GM12878 (cell line): ENCODE data around the gene LDLR. TPM values are rescaled to one million over a fixed set of nuclear protein-coding genes. Genes with fewer than 3 reads are reported as not detected.

Source experiments
- BHLHE40 ChIP-seq, 2 experiments: fragments of 450-650 bp in 1 of 2; IDR thresholded peaks; 2 replicates each; pipeline ENCODE4 v1.6.1; 2011 to 2017; ENCODE audit warnings: low read depth in 2 of 2, borderline replicate concordance in 1 of 2, improper control_type of control experiment in 1 of 2, low read length in 1 of 2, mild to moderate bottlenecking in 1 of 2
- CBFB ChIP-seq: IDR thresholded peaks from 2 replicates; pipeline ENCODE4 v1.6.1; 2016; ENCODE audit warnings: antibody characterized with exemption, low read depth
- CEBPB ChIP-seq, 2 experiments: fragments of 150-350 bp in 1 of 2; IDR thresholded peaks; 2 replicates each; pipeline ENCODE4 v1.6.1; 2012 to 2014; ENCODE audit warnings: low read depth in 2 of 2, low read length in 2 of 2, borderline replicate concordance in 1 of 2, inconsistent platforms in 1 of 2
- EGR1 ChIP-seq, 2 experiments: IDR thresholded peaks; 1 replicate in 1 of 2; 2 replicates in 1 of 2; pipeline ENCODE4 v1.6.1; 2011 to 2012; ENCODE audit warnings: low read depth in 2 of 2, low read length in 2 of 2, borderline replicate concordance in 1 of 2, mild to moderate bottlenecking in 1 of 2, moderate library complexity in 1 of 2
- ESRRA ChIP-seq: IDR thresholded peaks from 2 replicates; pipeline ENCODE4 v1.6.1; 2012; ENCODE audit warnings: mild to moderate bottlenecking, low read length, improper control_type of control experiment
- HCFC1 ChIP-seq: fragments of 150-350 bp; IDR thresholded peaks from 2 replicates; pipeline ENCODE4 v1.6.1; 2014; ENCODE audit warnings: low read length
- IRF3 ChIP-seq: fragments of 450-650 bp; IDR thresholded peaks from 2 replicates; pipeline ENCODE4 v1.6.1; 2014; ENCODE audit warnings: mild to moderate bottlenecking
- RAD21 ChIP-seq: IDR thresholded peaks from 2 replicates; pipeline ENCODE4 v1.6.1; 2011; ENCODE audit warnings: mild to moderate bottlenecking, low read depth, low read length, moderate library complexity; ENCODE audit not compliant: insufficient read depth
- SREBF2 ChIP-seq: IDR thresholded peaks from 2 replicates; pipeline ENCODE4 v1.6.1; 2012; ENCODE audit warnings: mild to moderate bottlenecking, low read length
- USF2 ChIP-seq: IDR thresholded peaks from 2 replicates; pipeline ENCODE4 v1.6.1; 2011; ENCODE audit warnings: low read depth, low read length, improper control_type of control experiment, borderline replicate concordance
- ZNF207 ChIP-seq: fragments of 450-650 bp; IDR thresholded peaks from 2 replicates; pipeline ENCODE4 v1.6.1; 2014; ENCODE audit warnings: antibody characterized with exemption, mild to moderate bottlenecking, borderline replicate concordance
- ZNF24 ChIP-seq: fragments of 450-650 bp; IDR thresholded peaks from 2 replicates; pipeline ENCODE4 v1.6.1; 2017; ENCODE audit warnings: antibody characterized with exemption, mild to moderate bottlenecking
- ZNF592 ChIP-seq: fragments of 450-650 bp; IDR thresholded peaks from 2 replicates; pipeline ENCODE4 v1.6.1; 2017; ENCODE audit warnings: mild to moderate bottlenecking, moderate library complexity
- ZNF687 ChIP-seq: fragments of 450-650 bp; IDR thresholded peaks from 2 replicates; pipeline ENCODE4 v1.6.1; 2017; ENCODE audit warnings: mild to moderate bottlenecking, moderate library complexity
- polyA plus RNA-seq, 11 experiments: library from polyadenylated mRNA; depleted of rRNA in 4 of 11; unstranded in 6 of 11; stranded (reverse) in 5 of 11; fragments of >200 nt; fragmentation: Nextera tagmentation in 4 of 11; fragmentation: Illumina TruSeq in 1 of 11; extraction: Ambion mirVana in 4 of 11; extraction: Trizol in 1 of 11; gene quantifications; 1 replicate in 1 of 11; 2 replicates in 10 of 11; pipeline versions ENCODE4 v1.2.1 to v1.2.3, GENCODE V29; 2011 to 2016; ENCODE audit warnings: inconsistent platforms in 2 of 11, missing spikeins in 2 of 11, low read depth in 1 of 11
- total RNA-seq, 4 experiments: library from RNA; depleted of rRNA in 3 of 4; stranded (reverse); fragments of >200 nt in 3 of 4; fragmentation: Illumina TruSeq in 1 of 4; extraction: Trizol in 1 of 4; gene quantifications; 2 replicates each; pipeline versions ENCODE4 v1.2.1 to v1.2.3, GENCODE V29; 2013 to 2021
- TF ChIP-seq, protein P1 (sequence below): fragments of 450-650 bp; IDR thresholded peaks from 2 replicates; pipeline ENCODE4 v1.6.1; 2018; ENCODE audit warnings: mild to moderate bottlenecking, low read depth, moderate library complexity; ENCODE audit not compliant: partially characterized antibody

LDLR gene
- total and polyA plus RNA-seq, 10 of the 15 experiments (the other 5 are each of a cell fraction or from before 2014, with no cell fraction given), result 11.3 to 59.2 (median 27.3) TPM

DNA sequence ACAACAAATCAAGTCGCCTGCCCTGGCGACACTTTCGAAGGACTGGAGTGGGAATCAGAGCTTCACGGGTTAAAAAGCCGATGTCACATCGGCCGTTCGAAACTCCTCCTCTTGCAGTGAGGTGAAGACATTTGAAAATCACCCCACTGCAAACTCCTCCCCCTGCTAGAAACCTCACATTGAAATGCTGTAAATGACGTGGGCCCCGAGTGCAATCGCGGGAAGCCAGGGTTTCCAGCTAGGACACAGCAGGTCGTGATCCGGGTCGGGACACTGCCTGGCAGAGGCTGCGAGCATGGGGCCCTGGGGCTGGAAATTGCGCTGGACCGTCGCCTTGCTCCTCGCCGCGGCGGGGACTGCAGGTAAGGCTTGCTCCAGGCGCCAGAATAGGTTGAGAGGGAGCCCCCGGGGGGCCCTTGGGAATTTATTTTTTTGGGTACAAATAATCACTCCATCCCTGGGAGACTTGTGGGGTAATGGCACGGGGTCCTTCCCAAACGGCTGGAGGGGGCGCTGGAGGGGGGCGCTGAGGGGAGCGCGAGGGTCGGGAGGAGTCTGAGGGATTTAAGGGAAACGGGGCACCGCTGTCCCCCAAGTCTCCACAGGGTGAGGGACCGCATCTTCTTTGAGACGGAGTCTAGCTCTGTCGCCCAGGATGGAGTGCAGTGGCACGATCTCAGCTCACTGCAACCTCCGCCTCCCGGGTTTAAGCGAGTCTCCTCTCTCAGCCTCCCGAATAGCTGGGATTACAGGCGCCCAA is at the start of gene LDLR (continued):
- no peak; the same call in 1 of the 2 replicates for TF ChIP-seq ZNF687
- peak; percentile 77 for TF ChIP-seq SREBF2
- TF ChIP-seq ZNF207, result no peak
- TF ChIP-seq ZNF592, result no peak
- no peak for TF ChIP-seq ZNF24
- TF ChIP-seq RAD21, result no peak
- no peak for TF ChIP-seq CEBPB (IDR thresholded peaks at IDR 0.05; ENCODE audit: borderline replicate concordance in 1 of 2, low read depth in 2 of 2, low read length in 2 of 2)
- no peak for TF ChIP-seq HCFC1
- no peak for TF ChIP-seq IRF3
- TF ChIP-seq CBFB, result no peak
- TF ChIP-seq ESRRA, result no peak
- TF ChIP-seq, protein P1, sequence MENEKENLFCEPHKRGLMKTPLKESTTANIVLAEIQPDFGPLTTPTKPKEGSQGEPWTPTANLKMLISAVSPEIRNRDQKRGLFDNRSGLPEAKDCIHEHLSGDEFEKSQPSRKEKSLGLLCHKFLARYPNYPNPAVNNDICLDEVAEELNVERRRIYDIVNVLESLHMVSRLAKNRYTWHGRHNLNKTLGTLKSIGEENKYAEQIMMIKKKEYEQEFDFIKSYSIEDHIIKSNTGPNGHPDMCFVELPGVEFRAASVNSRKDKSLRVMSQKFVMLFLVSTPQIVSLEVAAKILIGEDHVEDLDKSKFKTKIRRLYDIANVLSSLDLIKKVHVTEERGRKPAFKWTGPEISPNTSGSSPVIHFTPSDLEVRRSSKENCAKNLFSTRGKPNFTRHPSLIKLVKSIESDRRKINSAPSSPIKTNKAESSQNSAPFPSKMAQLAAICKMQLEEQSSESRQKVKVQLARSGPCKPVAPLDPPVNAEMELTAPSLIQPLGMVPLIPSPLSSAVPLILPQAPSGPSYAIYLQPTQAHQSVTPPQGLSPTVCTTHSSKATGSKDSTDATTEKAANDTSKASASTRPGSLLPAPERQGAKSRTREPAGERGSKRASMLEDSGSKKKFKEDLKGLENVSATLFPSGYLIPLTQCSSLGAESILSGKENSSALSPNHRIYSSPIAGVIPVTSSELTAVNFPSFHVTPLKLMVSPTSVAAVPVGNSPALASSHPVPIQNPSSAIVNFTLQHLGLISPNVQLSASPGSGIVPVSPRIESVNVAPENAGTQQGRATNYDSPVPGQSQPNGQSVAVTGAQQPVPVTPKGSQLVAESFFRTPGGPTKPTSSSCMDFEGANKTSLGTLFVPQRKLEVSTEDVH, result no peak
- no peak for TF ChIP-seq USF2
- TF ChIP-seq BHLHE40 (IDR thresholded peaks at IDR 0.05; ENCODE audit: borderline replicate concordance in 1 of 2, low read depth in 2 of 2, low read length in 1 of 2), result peak in 1 of 2 experiments; percentile 20; a peak in 1 of 4 replicates
- TF ChIP-seq EGR1 (IDR thresholded peaks at IDR 0.05; ENCODE audit: borderline replicate concordance in 1 of 2, low read depth in 2 of 2, low read length in 2 of 2), result no peak
